ENCODE data around the gene PEAK1.

Gene PEAK1

DNA sequence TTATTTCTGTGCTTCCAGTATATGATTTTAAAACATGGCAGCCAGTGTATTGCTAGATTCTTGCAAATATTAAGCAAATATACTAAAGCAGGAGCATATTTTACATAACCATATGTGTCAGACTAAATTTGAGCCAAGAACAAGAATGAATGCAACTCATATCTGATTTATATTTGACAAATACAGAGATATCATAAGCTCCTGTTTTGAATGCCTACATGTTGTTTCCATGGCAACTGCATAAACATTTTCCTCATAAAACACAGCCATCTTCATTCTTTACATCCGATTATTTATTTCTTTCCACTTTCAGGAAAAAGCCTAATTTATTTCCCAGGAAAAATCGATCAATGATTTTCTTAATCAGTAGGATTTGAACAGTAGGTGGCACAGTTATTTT, 176.8 kb downstream of the PEAK1 start:
- intact Hi-C loops (cut with DNase I) = no loop called here
- DNase-seq = no peak

- intact Hi-C loops (cut with DNase I) = no loop called here
- no peak for DNase-seq
Measured at GRCh38 chr15:77239882-77240608, 179.9 kb downstream of the PEAK1 start.

- DNase-seq = peak in 1 of 10 donors; percentile 29
- intact Hi-C loops (cut with DNase I) = no loop called here
Measured at GRCh38 chr15:77235566-77235965, 184.3 kb downstream of the PEAK1 start.

DNA sequence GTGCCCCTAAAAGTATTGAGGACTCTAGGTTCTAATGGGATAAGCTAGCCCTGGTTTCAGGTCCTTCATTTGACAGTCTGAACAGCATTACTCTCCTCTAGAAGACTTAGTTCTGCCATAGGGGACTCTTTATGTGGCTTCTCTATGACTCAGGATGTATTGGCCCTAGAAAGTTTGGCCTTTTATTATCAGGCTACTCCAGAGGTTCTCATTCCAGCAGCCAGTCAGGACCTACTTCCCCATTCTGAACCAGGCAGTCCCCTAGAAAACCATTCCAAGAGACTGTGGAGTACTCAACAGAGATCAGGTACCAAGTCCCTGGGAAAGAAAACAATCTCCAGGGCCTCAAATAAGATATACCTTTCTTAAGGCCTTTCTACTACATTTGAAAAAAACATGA, 191.1 kb downstream of the PEAK1 start:
- no peak for DNase-seq
- intact Hi-C loops (cut with DNase I) = no loop called here

DNA sequence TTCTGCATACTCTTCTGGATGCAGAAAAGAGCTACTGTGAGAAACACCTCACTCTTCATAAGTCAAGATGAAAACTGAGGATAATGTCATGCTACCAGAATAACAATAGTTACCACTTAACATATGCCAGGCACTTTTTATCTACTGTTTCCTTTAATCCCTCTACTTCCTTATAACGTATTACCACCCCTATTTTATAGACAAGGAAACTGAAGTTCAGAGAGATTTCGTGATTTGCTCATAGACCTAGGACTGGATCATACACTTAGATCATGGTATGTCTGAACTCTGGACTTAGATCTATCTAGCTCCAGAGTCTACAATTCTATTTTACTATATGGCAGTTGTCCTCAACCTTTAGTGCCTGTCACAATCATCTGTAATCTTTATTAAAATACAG, 193.3 kb downstream of the PEAK1 start:
- no peak for DNase-seq
- intact Hi-C loops (cut with DNase I) = no loop called here

- intact Hi-C loops (cut with DNase I) = no loop called here
Measured at GRCh38 chr15:77225646-77226045, 194.3 kb downstream of the PEAK1 start.

GRCh38 chr15:77225088-77225487, 194.8 kb downstream of the PEAK1 start:
- intact Hi-C loops (cut with DNase I) = no loop called here
- DNase-seq = no peak

More at GRCh38 chr15:77225646-77226045, 194.3 kb downstream of the PEAK1 start:
- no peak for DNase-seq

DNA sequence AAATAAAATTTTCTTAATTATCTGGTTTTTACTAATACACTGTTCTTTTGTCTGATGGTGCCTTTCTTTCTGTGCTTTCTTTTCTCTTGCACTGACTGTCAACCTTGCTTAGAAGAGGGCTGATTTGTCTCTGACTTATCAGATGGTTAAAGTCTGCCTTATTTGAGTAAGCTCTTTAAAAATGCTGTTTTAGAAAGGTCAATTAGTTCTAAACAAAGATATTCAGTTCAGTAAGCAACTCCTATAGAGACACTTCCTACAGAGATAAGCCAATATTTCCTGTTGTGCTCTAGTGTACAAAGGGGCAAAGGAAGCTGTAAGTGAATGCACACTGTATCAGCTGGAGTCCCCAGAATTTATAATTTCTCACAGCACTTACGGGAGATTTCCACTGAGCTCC, 195.6 kb downstream of the PEAK1 start:
- DNase-seq = no peak
- intact Hi-C loops (cut with DNase I) = no loop called here

- intact Hi-C loops (cut with DNase I) = no loop called here
- DNase-seq = peak in 1 of 10 donors; percentile 21
Measured at GRCh38 chr15:77221708-77222107, 198.2 kb downstream of the PEAK1 start.

- DNase-seq = no peak
- intact Hi-C loops (cut with DNase I) = no loop called here
Measured at GRCh38 chr15:77221174-77221573, 198.7 kb downstream of the PEAK1 start.

DNA sequence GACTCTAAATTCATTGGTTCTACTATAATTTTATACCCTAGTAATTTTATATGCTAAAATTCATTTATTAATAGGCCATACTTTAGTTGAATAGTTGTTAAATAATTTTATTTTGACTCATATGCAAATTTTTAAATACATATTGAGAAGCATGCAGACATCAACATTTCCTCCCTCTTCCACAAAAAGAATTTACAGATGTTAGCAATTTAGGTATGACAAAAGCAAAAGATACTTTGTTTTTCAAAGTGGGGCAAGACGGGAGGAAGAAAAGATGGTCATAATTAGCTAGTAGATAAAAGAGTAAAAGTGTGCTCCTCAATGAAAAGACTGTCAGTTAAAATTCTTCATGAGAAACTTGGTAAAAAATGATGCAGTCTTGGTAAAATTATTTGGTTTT, 200.1 kb downstream of the PEAK1 start:
- DNase-seq = no peak
- intact Hi-C loops (cut with DNase I) = no loop called here

DNA sequence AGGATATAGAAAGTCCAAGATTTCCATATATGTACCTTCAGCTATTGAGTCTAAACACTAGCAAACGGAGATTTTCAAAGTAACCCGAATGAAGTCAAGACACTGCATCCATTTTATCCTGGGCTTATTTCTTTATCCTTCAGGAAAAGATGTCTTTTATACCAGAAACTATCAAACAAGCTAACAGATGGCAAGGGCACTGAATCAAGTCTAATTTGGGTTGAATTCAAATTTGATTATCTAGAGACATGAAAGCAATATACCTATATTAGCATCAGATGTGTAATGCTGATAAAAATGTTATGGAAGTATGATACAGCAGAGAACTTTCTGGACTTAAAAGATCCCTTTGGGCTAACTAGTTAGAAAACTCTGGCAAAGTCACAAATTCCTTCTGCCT, 210.7 kb downstream of the PEAK1 start:
- DNase-seq = no peak
- intact Hi-C loops (cut with DNase I) = no loop called here

GRCh38 chr15:77208241-77208640, 211.7 kb downstream of the PEAK1 start:
- intact Hi-C loops (cut with DNase I) = no loop called here

GRCh38 chr15:77201665-77202064, 218.2 kb downstream of the PEAK1 start:
- DNase-seq = no peak
- intact Hi-C loops (cut with DNase I) = no loop called here

More at GRCh38 chr15:77208241-77208640, 211.7 kb downstream of the PEAK1 start:
- DNase-seq = no peak

DNA sequence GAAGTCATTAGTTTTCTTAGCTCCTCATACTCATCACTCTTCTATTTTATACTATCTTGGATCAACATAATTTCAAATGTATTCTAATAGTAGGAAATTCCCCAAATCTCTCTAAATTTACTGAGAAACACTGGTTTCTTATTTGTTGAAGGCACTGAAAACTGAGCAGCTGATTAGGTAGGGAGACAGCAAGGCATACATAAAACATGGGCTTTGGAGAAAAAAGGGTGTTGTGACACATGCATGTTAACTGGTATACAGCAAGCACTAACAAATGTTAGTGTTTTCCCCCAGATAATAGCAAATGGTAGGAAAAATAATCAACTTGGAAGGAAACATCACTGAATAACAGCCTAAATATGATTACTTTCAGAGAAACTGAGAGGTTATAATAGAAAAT, 223.5 kb downstream of the PEAK1 start:
- no peak for DNase-seq
- intact Hi-C loops (cut with DNase I) = no loop called here

GRCh38 chr15:77195586-77195985, 224.3 kb downstream of the PEAK1 start:
- DNase-seq = no peak
- intact Hi-C loops (cut with DNase I) = no loop called here

GRCh38 chr15:77192451-77192850, 227.5 kb downstream of the PEAK1 start:
- intact Hi-C loops (cut with DNase I) = no loop called here
- DNase-seq = no peak

DNA sequence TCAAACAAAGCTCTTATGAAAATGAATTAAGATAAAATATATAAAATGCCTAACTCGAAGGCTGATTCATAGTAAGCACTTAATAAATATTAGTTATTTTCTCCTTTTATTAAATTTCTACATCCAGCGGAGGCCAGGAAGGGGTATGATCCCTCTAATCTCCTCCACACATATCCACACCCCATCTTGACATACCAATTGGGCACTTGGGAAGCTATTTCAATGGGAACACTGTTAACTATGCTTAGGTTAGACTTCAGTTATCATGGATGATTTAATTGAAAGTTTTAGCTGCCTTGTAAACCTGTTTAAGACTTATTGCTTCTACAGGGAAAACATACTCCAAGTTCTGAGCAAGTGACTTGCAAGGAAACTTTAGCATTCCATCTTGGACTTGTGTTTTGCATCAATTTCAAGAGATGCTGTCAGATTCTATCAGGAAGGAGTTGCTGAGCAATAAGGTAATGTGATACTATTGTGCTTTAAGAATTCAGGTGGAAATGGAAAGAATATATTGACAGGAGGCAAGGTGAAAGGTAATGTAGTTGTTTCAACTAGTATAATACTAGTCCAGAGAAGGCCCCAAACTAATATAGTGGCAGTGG, 228.6 kb downstream of the PEAK1 start:
- intact Hi-C loops (cut with DNase I) = no loop called here
- DNase-seq = no peak

DNA sequence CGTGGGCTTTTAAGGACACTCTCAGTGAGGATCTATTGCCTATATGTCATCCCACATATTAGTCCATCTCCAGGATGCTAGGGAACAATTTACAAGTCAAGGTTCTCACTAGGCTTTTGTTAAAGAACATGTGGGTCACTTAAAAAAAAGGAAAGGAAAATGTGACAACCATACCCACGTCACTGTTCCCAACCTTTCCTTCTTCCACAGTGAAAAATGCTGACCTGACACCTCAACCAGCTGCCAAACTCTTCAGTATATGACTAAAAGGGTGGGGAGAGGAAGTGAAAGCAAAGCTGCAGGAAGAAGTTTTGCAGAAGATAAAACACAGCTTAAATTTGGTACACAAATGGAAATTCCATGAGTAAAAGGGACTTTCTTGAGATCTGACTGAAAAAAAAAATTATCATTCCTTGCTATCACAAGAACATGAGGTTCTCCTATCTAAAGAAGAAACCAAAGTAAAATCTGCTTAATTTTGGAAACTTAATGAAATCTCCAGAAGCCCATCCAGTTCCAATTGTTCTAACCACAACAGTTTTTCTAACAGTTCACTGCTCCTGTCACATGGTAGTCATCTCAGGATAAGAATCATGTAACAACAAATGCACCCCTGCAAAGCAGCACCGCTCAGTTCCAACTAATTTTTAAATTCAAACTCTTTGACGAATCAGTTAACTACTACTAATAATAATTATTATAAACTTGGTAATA, 232.0 kb downstream of the PEAK1 start:
- intact Hi-C loops (cut with DNase I) = loop anchor here (5.0 kb wide), 2 partner anchors 71 to 309 kb away; no protein-coding TSS in a partner anchor
- no peak for DNase-seq

DNA sequence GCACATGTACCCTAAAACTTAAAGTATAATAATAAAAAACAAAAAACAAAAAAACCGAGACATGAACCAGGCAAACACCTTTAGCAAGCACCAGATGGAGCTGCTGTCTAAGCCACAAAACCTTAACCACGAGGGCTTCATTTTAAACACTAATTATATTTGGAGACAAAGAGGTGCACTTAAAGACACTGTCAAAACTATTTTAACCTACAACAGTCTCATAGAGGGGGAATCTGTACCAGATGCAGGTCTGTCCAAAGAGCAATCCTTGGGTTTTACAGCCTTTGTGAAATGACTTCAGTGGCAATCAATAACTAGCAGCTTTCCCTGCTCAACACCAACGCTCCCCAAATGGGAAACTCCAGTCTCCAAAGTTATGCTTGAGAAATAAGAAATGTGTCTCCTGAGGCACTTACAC, 233.3 kb downstream of the PEAK1 start:
- intact Hi-C loops (cut with DNase I) = loop anchor here (1.0 to 5.0 kb wide), 3 partner anchors 69 to 357 kb away; no protein-coding TSS in a partner anchor
- no peak for DNase-seq

GRCh38 chr15:77185242-77185785, 234.6 kb downstream of the PEAK1 start:
- no peak for DNase-seq
- intact Hi-C loops (cut with DNase I) = loop anchor here (5.0 kb wide), 2 partner anchors 68 to 312 kb away; no protein-coding TSS in a partner anchor

Data from posterior cingulate gyrus (tissue), 11 donors.